H1 (cell line): ENCODE results near the gene ARHGAP18. TPM values are rescaled to one million over a fixed set of nuclear protein-coding genes. Genes with fewer than 3 reads are reported as not detected.

Experiments
- CTCF ChIA-PET: fragments of 300-600 bp; sonication (Branson Sonifier 250); formaldehyde crosslinking; loops from one replicate; lab custom pipeline; 2021; ENCODE audit not compliant: partially characterized antibody; lab: Charles Lee
- POLR2A ChIA-PET: fragments of 300-600 bp; sonication (Branson Sonifier 250); formaldehyde crosslinking; loops from one replicate; lab custom pipeline; 2021; ENCODE audit warnings: inconsistent platforms; ENCODE audit not compliant: partially characterized antibody; lab: Charles Lee
- DNase-seq, 2 experiments: peaks; one replicate each; pipeline versions ENCODE4 v3.0.0 to v3.0.0-alpha.2; 2010 to 2022; ENCODE audit warnings: low spot score in 2 of 2, low read depth in 1 of 2, mixed read lengths in 1 of 2
- FAIRE-seq: peaks from 2 replicates; lab custom pipeline; 2011; peaks lifted over from hg19 to GRCh38; lab: Jason Lieb, UNC
- H2AFZ ChIP-seq: 2 replicates; pipeline ENCODE4 v1.8.1; 2012; ENCODE audit warnings: low read length, inconsistent platforms
- H2AK5ac ChIP-seq: 2 replicates; pipeline ENCODE4 v1.6.1; 2013; ENCODE audit warnings: low read depth, low read length
- H2BK120ac ChIP-seq: replicated peaks from 2 replicates; pipeline ENCODE3; 2013; ENCODE audit warnings: low read depth, low read length, inconsistent platforms
- H2BK12ac ChIP-seq: 2 replicates; pipeline ENCODE4 v1.6.1; 2013; ENCODE audit warnings: low read depth, low read length
- H2BK15ac ChIP-seq: 2 replicates; pipeline ENCODE4 v1.6.1; 2013; ENCODE audit warnings: low read length
- H2BK20ac ChIP-seq: 2 replicates; pipeline ENCODE4 v1.6.1; 2013; ENCODE audit warnings: low read length
- H2BK5ac ChIP-seq: 2 replicates; pipeline ENCODE4 v1.6.1; 2013; ENCODE audit warnings: low read depth, low read length
- H3K14ac ChIP-seq: 2 replicates; pipeline ENCODE4 v1.6.1; 2013; ENCODE audit warnings: inconsistent platforms; ENCODE audit not compliant: insufficient read length
- H3K18ac ChIP-seq: 2 replicates; pipeline ENCODE4 v1.6.1; 2013; ENCODE audit warnings: low read length; ENCODE audit errors: extremely low read depth
- H3K23ac ChIP-seq: 2 replicates; pipeline ENCODE4 v1.6.1; 2013; ENCODE audit warnings: inconsistent platforms; ENCODE audit not compliant: insufficient read length
- H3K23me2 ChIP-seq: 2 replicates; pipeline ENCODE4 v1.6.1; 2013; ENCODE audit warnings: low read depth, low read length
- H3K27ac ChIP-seq: 2 replicates; pipeline ENCODE4 v1.6.1; 2011; ENCODE audit warnings: low read depth, low read length, inconsistent platforms
- H3K27me3 ChIP-seq, 4 experiments: replicated peaks in 1 of 4; 1 replicate in 1 of 4; 2 replicates in 3 of 4; pipeline versions ENCODE4 v1.6.1 to v1.8.1; 2011 to 2013; ENCODE audit warnings: low read length in 3 of 4, mild to moderate bottlenecking in 3 of 4, inconsistent platforms in 2 of 4, mixed read lengths in 2 of 4, moderate library complexity in 1 of 4; ENCODE audit not compliant: control insufficient read depth in 3 of 4, insufficient read depth in 3 of 4; ENCODE audit errors: extremely low read depth in 1 of 4
- H3K36me3 ChIP-seq, 4 experiments: 2 replicates each; pipeline versions ENCODE4 v1.6.1 to v1.8.1; 2011 to 2013; ENCODE audit warnings: mild to moderate bottlenecking in 4 of 4, low read length in 3 of 4, moderate library complexity in 2 of 4, control low read depth in 1 of 4, inconsistent platforms in 1 of 4; ENCODE audit not compliant: insufficient read depth in 4 of 4, control insufficient read depth in 2 of 4
- H3K4ac ChIP-seq: replicated peaks from 2 replicates; pipeline ENCODE3; 2013; ENCODE audit warnings: low read length, low read depth, mixed read lengths, inconsistent platforms; ENCODE audit not compliant: insufficient read length
- H3K4me1 ChIP-seq, 4 experiments: replicated peaks in 1 of 4; 1 replicate in 1 of 4; 2 replicates in 3 of 4; pipeline versions ENCODE4 v1.6.1 to v1.8.1; 2011 to 2013; ENCODE audit warnings: low read length in 3 of 4, inconsistent platforms in 2 of 4, mixed read lengths in 1 of 4; ENCODE audit not compliant: insufficient read depth in 4 of 4, control insufficient read depth in 3 of 4
- H3K4me2 ChIP-seq, 2 experiments: 2 replicates each; pipeline versions ENCODE4 v1.6.1 to v1.8.1; 2011 to 2013; ENCODE audit warnings: low read depth in 2 of 2, low read length in 2 of 2, control low read depth in 1 of 2, inconsistent platforms in 1 of 2, mild to moderate bottlenecking in 1 of 2; ENCODE audit not compliant: insufficient read depth in 1 of 2
- H3K4me3 ChIP-seq, 4 experiments: fragments of 200-600, 300-600 bp in 1 of 4; sonication (generic), shearing (Covaris generic), sonication (Bioruptor Twin) in 1 of 4; 2 replicates each; pipeline versions ENCODE4 v1.5.1 to v1.8.1; 2011 to 2016; ENCODE audit warnings: low read length in 4 of 4, low read depth in 3 of 4, control low read depth in 2 of 4, inconsistent platforms in 2 of 4, mild to moderate bottlenecking in 2 of 4, mixed read lengths in 1 of 4, moderate library complexity in 1 of 4; ENCODE audit not compliant: insufficient read depth in 2 of 4; ENCODE audit errors: extremely low read depth in 1 of 4
- H3K56ac ChIP-seq: replicated peaks from 2 replicates; pipeline ENCODE3; 2013; ENCODE audit warnings: low read depth, mild to moderate bottlenecking, mixed read lengths, low read length, inconsistent platforms; ENCODE audit not compliant: insufficient read length
- H3K79me1 ChIP-seq: 2 replicates; pipeline ENCODE4 v1.6.1; 2013; ENCODE audit warnings: low read depth, low read length, control low read depth
- H3K79me2 ChIP-seq, 2 experiments: 2 replicates each; pipeline versions ENCODE4 v1.6.1 to v1.8.1; 2012 to 2013; ENCODE audit warnings: low read length in 2 of 2, mild to moderate bottlenecking in 2 of 2, inconsistent platforms in 1 of 2; ENCODE audit not compliant: insufficient read depth in 2 of 2, control insufficient read depth in 1 of 2
- H3K9ac ChIP-seq, 4 experiments: replicated peaks in 1 of 4; 1 replicate in 1 of 4; 2 replicates in 3 of 4; pipeline versions ENCODE4 v1.6.1 to v1.8.1; 2011 to 2013; ENCODE audit warnings: low read depth in 3 of 4, low read length in 3 of 4, control low read depth in 2 of 4, mild to moderate bottlenecking in 2 of 4, moderate library complexity in 2 of 4, inconsistent platforms in 1 of 4; ENCODE audit errors: extremely low read depth in 1 of 4
- H3K9me3 ChIP-seq, 2 experiments: 2 replicates each; pipeline versions ENCODE4 v1.6.1 to v1.8.1; 2012 to 2013; ENCODE audit warnings: mild to moderate bottlenecking in 2 of 2, moderate library complexity in 2 of 2, control low read depth in 1 of 2, inconsistent platforms in 1 of 2, low read depth in 1 of 2, low read length in 1 of 2, mixed read lengths in 1 of 2; ENCODE audit not compliant: insufficient read depth in 2 of 2
- H4K20me1 ChIP-seq, 2 experiments: replicated peaks in 1 of 2; 2 replicates each; pipeline versions ENCODE3 to v1.8.1; 2011 to 2013; ENCODE audit warnings: inconsistent platforms in 2 of 2, low read length in 2 of 2, mild to moderate bottlenecking in 1 of 2; ENCODE audit not compliant: insufficient read depth in 2 of 2, control insufficient read depth in 1 of 2
- H4K5ac ChIP-seq: 2 replicates; pipeline ENCODE4 v1.6.1; 2013; ENCODE audit warnings: low read length, low read depth, mixed read lengths, inconsistent platforms; ENCODE audit not compliant: insufficient read length
- H4K8ac ChIP-seq: 2 replicates; pipeline ENCODE4 v1.8.0; 2013; ENCODE audit warnings: mild to moderate bottlenecking, moderate library complexity, low read length, inconsistent platforms; ENCODE audit not compliant: insufficient read depth; ENCODE audit errors: extremely low read depth
- H4K91ac ChIP-seq: replicated peaks from 2 replicates; pipeline ENCODE3; 2013; ENCODE audit warnings: low read length, mixed read lengths, inconsistent platforms; ENCODE audit not compliant: insufficient read length
- CHD1 ChIP-seq: IDR thresholded peaks from 2 replicates; pipeline ENCODE4 v1.6.1; 2012; ENCODE audit warnings: low read depth, low read length, improper control_type of control experiment
- EP300 ChIP-seq, 2 experiments: IDR thresholded peaks; 1 replicate in 1 of 2; 2 replicates in 1 of 2; pipeline ENCODE4 v1.6.1; 2011 to 2012; ENCODE audit warnings: low read depth in 2 of 2, low read length in 2 of 2, mild to moderate bottlenecking in 2 of 2, borderline replicate concordance in 1 of 2, inconsistent platforms in 1 of 2, moderate library complexity in 1 of 2
- KDM4A ChIP-seq: IDR thresholded peaks from one replicate; pipeline ENCODE4 v1.7.1; 2012; ENCODE audit warnings: low read depth, mild to moderate bottlenecking, moderate library complexity, low read length, inconsistent platforms; ENCODE audit not compliant: severe bottlenecking
- KDM5A ChIP-seq: fragments of 200-600 bp; IDR thresholded peaks from 2 replicates; pipeline ENCODE4 v1.7.1; 2012; ENCODE audit warnings: mild to moderate bottlenecking, low read length, inconsistent platforms, mixed read lengths
- NANOG ChIP-seq: IDR thresholded peaks from 2 replicates; pipeline ENCODE4 v1.6.1; 2011; ENCODE audit warnings: low read length, low read depth, mild to moderate bottlenecking, inconsistent platforms; ENCODE audit not compliant: insufficient read depth, poor library complexity, severe bottlenecking
- POLR2A ChIP-seq, 2 experiments: IDR thresholded peaks; 1 replicate in 1 of 2; 2 replicates in 1 of 2; pipeline ENCODE4 v1.6.1; 2011; ENCODE audit warnings: low read depth in 2 of 2, low read length in 2 of 2, mild to moderate bottlenecking in 2 of 2; ENCODE audit errors: control extremely low read depth in 1 of 2
- POLR2AphosphoS5 ChIP-seq: IDR thresholded peaks from 2 replicates; pipeline ENCODE4 v1.6.1; 2011; ENCODE audit warnings: low read depth, low read length
- POU5F1 ChIP-seq: IDR thresholded peaks from 2 replicates; pipeline ENCODE4 v1.6.1; 2011; ENCODE audit warnings: low read depth, mild to moderate bottlenecking, low read length, moderate library complexity
- RXRA ChIP-seq: IDR thresholded peaks from 2 replicates; pipeline ENCODE4 v1.6.1; 2011; ENCODE audit warnings: low read depth, mild to moderate bottlenecking, low read length, moderate library complexity; ENCODE audit not compliant: insufficient read depth
- SP4 ChIP-seq: IDR thresholded peaks from 2 replicates; pipeline ENCODE4 v1.6.1; 2012; ENCODE audit warnings: low read length, inconsistent platforms
- SRF ChIP-seq: IDR thresholded peaks from 2 replicates; pipeline ENCODE4 v1.6.1; 2011; ENCODE audit warnings: mild to moderate bottlenecking, low read depth, low read length, moderate library complexity
- TAF7 ChIP-seq: optimal IDR thresholded peaks from 2 replicates; pipeline ENCODE3; 2011; ENCODE audit warnings: low read depth, mild to moderate bottlenecking, inconsistent platforms, low read length, moderate library complexity, borderline replicate concordance
- YY1 ChIP-seq: IDR thresholded peaks from 2 replicates; pipeline ENCODE4 v1.6.1; 2011; ENCODE audit warnings: low read depth, mild to moderate bottlenecking, low read length
- ZNF274 ChIP-seq: IDR thresholded peaks from 2 replicates; pipeline ENCODE4 v1.7.0; 2012; ENCODE audit warnings: low read length, borderline replicate concordance; ENCODE audit errors: extremely low read depth
- polyA plus RNA-seq, 7 experiments: library from polyadenylated mRNA; depleted of rRNA in 3 of 7; stranded (reverse) in 5 of 7; unstranded in 2 of 7; fragments of >200 nt in 5 of 7; fragments of 200-250 nt in 2 of 7; gene quantifications; 1 replicate in 5 of 7; 2 replicates in 1 of 7; 4 replicates in 1 of 7; pipeline versions ENCODE4 v1.2.1 to v1.2.3, GENCODE V29; 2011 to 2013; ENCODE audit warnings: missing spikeins in 2 of 7, mixed read lengths in 2 of 7
- total RNA-seq: library from RNA; stranded (reverse); fragmentation: NEBNext Ultra II Directional; extraction: Animal tissue kit (Norgen Biotek cat#: 25700); gene quantifications from 2 replicates; pipeline ENCODE4 v1.2.1, GENCODE V29; 2021
- TF ChIP-seq, protein P1 (sequence below): IDR thresholded peaks from 2 replicates; pipeline ENCODE4 v1.6.1; 2011; ENCODE audit warnings: low read depth, mild to moderate bottlenecking, low read length; ENCODE audit not compliant: insufficient read depth

Gene ARHGAP18
- total and polyA plus RNA-seq, 2 of the 8 experiments (the other 6 are each of a cell fraction or from before 2014, with no cell fraction given): 0.83 to 4.5 TPM

DNA sequence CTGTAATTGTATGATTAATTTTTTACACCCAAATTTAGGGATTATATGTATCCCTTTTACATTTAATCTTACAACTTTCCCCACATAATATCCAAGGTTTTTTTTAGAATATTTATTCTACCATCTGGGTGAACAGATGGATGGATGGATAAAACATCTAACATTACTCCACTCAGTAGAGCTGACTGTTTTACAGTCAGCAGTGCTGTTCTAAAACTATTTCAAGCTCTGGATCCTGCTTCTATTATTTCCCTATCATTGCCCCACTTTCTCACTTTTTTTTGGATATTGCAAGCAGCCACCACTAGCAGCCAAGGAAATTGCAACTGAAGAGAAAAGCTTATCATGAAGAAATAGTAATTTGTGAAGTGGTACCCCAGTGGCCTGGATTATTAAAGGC lies 173.7 kb downstream of the ARHGAP18 start:
- ChIA-PET CTCF (interaction anchor here (0.7 to 1.3 kb wide), 4 partner anchors 10 to 41 kb away, joined by 3 to 4 read pairs (median 3); no protein-coding TSS in a partner anchor), POLR2A (no interaction called here)
- no peak overlapping the region for H2BK20ac ChIP-seq
- no peak overlapping the region for H3K14ac ChIP-seq
- no peak overlapping the region for H2BK5ac ChIP-seq
- no peak overlapping the region for H3K56ac ChIP-seq
- H4K20me1 ChIP-seq: no peaks in the 10 kb centered on the region
- H3K23ac ChIP-seq: no peak overlapping the region
- no peak overlapping the region for H4K91ac ChIP-seq
- no peak overlapping the region for H4K5ac ChIP-seq
- no peak overlapping the region for H2BK15ac ChIP-seq
- no peaks in the 10 kb centered on the region for H3K79me2 ChIP-seq
- H3K23me2 ChIP-seq: no peaks in the 10 kb centered on the region
- no peak overlapping the region for H2AFZ ChIP-seq
- no peaks in the 10 kb centered on the region for H3K4me1 ChIP-seq
- H2AK5ac ChIP-seq: no peak overlapping the region
- no peaks in the 10 kb centered on the region for H3K9me3 ChIP-seq
- no peaks in the 10 kb centered on the region for H3K36me3 ChIP-seq
- no peak for DNase-seq
- no peaks in the 10 kb centered on the region for H3K79me1 ChIP-seq
- no peak overlapping the region for H2BK120ac ChIP-seq
- no peak overlapping the region for H3K4ac ChIP-seq
- H3K18ac ChIP-seq: no peak overlapping the region
- no peak overlapping the region for H3K4me3 ChIP-seq
- H2BK12ac ChIP-seq: no peak overlapping the region
- H3K4me2 ChIP-seq: no peak overlapping the region
- no peak overlapping the region for H3K9ac ChIP-seq
- no peak overlapping the region for H3K27ac ChIP-seq
- H3K27me3 ChIP-seq: no peaks in the 10 kb centered on the region
- no peak overlapping the region for H4K8ac ChIP-seq
- FAIRE-seq: no peak
- no peak for TF ChIP-seq YY1
- TF ChIP-seq POLR2AphosphoS5: no peak
- TF ChIP-seq ZNF274: no peak
- no peak for TF ChIP-seq KDM5A
- no peak for TF ChIP-seq EP300 (IDR thresholded peaks at IDR 0.05; ENCODE audit: borderline replicate concordance in 1 of 2, low read depth in 2 of 2, low read length in 2 of 2)
- no peak for TF ChIP-seq KDM4A
- no peak for TF ChIP-seq NANOG
- no peak for TF ChIP-seq POLR2A (IDR thresholded peaks at IDR 0.05; ENCODE audit: control extremely low read depth in 1 of 2, low read depth in 2 of 2, low read length in 2 of 2)
- TF ChIP-seq SP4: no peak
- TF ChIP-seq POU5F1: no peak
- TF ChIP-seq RXRA: no peak
- TF ChIP-seq CHD1: no peak
- TF ChIP-seq, protein P1, sequence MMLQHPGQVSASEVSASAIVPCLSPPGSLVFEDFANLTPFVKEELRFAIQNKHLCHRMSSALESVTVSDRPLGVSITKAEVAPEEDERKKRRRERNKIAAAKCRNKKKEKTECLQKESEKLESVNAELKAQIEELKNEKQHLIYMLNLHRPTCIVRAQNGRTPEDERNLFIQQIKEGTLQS: no peak
- TF ChIP-seq TAF7: no peak
- TF ChIP-seq SRF: no peak
